ENCODE measurements around the gene TXN2.
"Not testable (repeated sequence)": the region's sequence is repeated elsewhere in the genome, so short reads cannot be mapped to it uniquely, and the experiment has no call there.

TXN2 gene

DNA sequence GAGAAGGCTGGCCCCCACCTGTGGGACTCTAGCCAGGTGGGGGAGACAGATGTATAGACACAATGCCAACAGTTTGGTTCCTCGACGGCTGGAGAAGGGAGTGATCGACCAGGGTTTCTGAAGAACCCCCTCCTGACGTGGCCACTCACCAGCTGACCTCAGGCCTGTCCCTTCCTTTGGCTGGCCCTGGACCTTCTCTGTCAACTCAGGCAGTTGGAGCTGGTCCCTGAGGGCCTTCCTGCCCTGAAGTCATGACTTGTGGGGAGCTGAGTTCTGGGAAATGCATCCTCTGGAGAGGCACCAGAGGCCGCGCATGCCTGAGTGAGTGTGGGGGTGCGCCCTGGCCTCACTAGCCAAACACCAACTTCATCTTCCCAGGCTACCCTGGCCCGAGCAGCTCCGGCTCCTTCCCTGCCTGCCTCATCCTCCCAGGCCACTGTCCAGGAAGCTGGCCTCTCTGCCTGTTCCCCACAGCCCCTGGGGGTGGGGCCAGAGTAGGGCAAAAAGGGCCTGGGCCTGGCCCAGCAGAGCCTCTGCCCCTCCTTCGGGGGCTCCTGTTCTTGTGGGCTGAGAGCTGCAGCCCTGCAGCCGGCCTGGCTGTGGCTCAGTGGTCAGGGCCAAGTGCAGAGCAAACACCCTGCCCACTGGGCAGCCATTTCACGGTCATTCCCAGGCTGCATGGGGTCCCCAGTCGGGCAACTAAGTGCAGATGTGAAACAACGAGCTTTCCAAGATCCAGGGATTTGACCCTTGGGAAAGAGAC is 23.6 kb downstream of the TXN2 start:
- in situ Hi-C loops (cut with HindIII; ENCODE audit: low sequenced_read_pairs) = no loop called here

DNA sequence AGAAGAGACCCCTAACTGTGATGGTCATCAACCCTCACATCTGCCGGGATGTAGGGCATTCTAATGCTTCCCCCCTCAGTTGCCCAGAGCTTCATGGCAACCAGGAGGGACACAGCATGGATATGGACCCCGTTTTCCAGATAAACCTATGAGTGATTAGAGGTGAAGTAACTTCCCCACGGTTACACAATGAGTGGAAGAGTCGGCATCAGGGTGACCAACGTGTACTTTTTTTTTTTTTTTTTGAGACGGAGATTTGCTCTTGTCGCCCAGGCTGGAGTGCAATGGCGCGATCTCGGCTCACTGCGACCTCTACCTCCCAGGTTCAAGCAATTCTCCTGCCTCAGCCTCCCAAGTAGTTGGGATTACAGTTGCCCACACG is 25.0 kb downstream of the TXN2 start:
- in situ Hi-C loops (cut with HindIII; ENCODE audit: low sequenced_read_pairs) = no loop called here

DNA sequence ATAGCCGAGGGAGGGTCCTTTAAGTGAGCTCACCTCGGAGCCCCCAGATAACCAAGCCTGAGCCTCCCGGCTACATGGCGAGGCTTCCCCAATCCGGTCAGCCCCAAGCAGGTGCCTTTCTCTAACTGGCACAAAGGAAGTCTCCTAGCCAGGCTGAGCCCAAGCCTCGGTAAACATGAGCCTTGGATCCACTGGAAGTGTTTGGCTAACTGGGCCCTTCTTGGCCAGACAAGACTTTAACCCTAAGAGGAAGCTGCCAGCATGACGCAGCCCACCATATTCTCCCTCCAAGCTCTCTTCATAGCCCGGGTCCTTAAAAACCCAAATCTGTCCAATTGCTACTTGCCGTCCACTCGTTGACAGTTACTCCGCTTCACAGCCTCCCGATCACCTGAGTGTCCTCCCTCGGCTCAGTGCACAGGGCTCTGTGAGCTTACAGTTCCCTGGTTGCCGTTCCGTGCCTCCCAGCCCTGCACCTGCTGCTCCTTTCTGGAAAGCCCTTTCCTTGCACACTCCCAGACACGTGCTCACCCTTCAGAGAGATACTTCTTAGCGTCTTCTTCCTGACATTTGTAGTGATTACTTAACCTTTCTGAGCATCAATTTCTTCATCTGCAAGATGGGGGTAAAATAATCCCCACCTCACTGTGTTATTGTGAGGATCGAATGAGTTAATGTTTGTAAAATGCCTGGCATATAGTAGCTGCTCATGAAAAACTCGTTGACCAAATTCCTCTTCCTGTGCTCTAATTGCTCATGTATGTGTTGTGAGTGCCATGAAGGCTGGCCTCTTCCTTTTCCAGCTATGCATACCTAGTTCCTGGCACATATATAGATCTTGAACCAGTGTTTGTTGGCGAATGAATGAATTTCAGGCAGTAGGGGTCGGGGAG is 25.6 kb downstream of the TXN2 start:
- in situ Hi-C loops (cut with HindIII; ENCODE audit: low sequenced_read_pairs) = no loop called here

DNA sequence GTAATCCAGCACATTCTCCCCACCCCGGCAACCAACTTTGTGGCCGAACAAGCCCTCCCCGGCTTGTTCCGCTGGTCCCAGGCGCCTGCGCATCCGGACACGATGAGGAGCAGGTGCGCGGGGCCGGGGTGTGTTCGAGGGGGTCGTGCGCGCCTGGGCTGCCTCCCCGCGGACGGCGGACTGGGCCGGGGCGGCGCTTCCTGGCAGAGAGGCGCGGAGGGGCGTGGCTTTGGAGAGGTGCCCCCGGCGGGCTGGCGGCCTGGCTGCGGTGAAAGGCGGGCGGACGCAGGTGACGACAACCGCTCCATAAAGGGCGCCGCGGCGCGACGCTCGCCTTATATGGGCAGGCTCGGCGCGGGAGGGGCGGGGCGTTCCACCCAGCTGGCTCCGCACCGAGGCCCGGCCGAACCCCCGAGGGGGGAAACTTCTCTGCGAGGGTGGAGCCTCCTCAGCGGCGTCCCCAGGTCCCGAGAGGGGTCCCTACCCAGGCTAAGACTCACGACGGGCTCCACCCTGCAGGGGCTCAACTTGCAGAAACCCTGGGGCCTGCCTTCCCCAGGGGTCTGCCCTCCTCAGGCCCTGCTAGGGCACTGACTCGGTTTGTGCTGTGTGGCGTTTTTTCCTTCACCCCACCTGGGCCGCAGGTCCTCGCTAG is 26.4 kb downstream of the TXN2 start:
- in situ Hi-C loops (cut with HindIII; ENCODE audit: low sequenced_read_pairs) = no loop called here

DNA sequence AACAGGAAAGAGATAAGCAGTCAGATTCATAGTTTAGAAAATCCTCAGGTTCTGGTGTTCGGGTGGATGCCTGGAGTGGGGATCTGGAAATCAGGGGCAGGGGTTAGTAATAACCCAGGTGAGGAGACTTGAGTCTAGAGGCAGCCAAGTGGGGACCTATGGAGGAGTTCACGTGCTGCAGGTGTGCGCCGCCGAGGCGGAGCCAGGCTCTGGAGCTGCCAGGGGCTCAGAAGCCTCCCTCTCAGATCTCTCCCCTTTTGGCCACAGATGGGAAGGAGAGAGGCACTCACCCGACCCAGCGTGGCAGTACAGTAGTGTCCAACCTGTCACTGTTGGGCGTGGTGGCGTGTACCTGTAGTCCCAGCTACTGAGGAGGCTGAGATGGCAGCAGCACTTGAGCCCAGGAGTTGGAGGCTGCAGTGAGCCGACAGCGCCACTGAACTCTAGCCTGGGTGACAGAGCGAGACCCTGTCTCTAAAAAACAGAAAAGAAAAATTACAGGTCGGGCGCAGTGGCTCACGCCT is 27.5 kb downstream of the TXN2 start:
- in situ Hi-C loops (cut with HindIII; ENCODE audit: low sequenced_read_pairs) = no loop called here

DNA sequence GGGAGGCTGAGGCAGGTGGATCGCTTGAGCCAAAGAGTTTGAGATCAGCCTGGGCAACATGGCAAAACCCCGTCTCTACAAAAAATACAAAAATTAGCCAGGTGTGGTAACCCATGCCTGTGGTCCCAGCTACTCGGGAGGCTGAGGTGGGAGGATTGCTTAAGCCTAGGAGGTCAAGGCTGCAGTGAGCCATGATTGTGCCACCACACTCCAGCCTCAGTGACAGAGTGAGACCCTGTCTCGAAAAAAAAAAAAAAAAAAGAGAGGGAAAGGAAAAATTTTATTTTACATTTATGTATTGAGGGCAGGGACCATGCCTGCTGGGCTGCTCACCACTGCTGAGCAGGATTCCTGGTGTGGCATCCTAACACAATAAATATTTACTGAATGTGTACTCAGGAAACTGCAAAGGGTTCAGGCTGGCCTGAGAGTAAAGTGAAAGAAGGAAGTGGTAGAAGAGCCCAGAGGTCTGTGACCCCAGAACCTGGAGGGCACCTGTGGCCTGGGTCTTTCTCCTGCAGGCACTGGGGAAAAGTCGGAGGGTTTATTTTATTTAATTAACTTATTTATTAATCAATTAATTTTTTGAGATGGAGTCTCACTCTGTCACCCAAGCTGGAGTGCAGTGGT is 28.3 kb downstream of the TXN2 start:
- in situ Hi-C loops (cut with HindIII; ENCODE audit: low sequenced_read_pairs) = not testable (repeated sequence)

DNA sequence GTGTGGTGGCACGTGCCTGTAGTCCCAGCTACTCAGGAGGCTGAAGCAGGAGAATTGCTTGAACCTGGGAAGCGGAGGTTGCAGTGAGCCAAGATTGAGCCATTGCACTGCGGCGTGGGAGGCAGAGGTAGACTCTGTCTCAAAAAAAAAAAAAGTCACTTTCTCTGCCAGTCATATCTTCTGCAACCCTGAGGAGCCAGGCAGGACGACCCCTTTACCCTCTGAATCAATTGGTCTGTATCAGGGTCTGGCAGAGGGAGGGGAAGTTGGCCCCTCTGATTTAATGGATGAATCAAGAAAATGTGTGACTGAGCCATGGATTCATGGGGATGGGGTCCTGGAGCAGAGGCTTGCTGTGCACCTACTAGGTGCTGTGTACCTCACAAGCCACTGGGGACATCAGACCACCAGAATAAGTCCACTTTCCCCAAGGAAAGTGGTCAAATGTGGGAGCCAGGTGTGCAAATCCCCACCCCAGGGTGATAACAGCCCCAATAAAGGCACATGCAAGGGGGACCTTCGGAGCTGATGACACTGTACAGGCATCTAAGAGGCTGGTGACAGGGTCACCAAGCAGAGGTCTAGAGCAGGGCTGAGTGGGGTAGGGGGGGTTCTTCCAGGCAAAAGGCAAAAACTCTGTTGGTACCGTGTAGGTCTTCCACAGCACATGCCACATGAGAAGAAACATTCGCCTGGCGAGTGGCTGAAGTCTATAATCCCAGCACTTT is 29.0 kb downstream of the TXN2 start:
- in situ Hi-C loops (cut with HindIII; ENCODE audit: low sequenced_read_pairs) = no loop called here

DNA sequence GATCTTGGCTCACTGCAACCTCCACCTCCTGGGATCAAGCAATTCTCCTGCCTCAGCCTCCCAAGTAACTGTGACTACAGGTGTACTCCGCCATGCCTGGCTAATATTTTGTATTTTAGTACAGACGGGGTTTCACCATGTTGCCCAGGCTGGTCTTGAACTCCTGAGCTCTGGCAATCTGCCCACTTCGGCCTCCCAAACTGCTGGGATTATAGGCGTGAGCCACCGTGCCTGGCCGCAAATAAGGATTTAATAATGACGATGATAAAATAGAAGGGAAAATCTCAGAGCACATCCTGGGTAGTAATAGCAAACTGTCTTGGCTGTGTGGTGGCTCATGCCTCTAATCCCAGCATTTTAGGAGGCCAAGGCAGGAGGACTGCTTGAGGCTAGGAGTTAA is 30.5 kb downstream of the TXN2 start:
- in situ Hi-C loops (cut with HindIII; ENCODE audit: low sequenced_read_pairs) = not testable (repeated sequence)

DNA sequence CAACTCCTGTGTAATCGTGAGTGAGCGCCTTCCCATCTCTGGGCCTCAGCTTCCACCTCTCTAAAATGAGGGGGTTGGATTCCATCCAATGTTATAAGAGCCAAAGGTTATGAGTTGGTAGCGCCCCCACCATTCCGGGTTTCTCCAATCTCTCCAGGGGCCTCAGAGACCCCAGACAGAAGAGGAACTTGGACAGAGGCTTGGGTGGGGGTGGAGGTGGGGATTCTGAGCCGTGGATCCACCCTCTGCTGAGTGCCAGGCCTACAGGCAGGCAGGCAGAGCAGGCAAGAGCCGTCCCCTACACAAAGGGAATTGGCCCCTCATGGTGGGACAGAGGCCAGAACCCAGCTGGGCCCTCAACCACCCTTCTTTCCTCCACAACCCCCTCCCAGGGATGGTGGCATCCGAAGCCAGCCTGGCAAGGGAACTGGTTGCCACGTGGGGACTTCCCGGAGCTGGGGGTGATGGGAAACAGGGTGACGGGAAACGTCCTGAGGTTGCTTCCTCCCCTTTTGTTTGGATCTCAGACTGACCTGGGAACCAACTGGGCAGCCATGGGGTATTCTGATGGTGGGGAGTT is 31.8 kb downstream of the TXN2 start:
- in situ Hi-C loops (cut with HindIII; ENCODE audit: low sequenced_read_pairs) = no loop called here

DNA sequence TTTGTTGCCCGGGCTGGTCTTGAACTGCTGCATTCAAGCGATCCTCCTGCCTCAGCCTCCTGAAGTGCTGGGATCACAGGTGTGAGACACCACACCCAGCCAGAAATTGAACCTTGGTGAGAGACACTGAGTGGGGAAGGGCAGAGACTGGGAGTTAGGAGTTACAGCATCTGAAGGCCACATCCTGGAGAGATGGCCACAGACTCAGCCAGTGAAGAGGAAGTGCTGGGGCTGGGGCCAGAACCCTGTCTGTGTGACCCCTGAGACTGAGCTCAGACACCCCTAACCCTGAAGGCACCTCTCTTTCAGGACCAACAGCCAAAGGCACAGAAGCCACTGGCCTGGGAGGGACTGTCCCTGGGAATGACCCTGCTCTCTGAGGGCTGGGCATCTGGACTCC is 33.8 kb downstream of the TXN2 start:
- in situ Hi-C loops (cut with HindIII; ENCODE audit: low sequenced_read_pairs) = no loop called here

DNA sequence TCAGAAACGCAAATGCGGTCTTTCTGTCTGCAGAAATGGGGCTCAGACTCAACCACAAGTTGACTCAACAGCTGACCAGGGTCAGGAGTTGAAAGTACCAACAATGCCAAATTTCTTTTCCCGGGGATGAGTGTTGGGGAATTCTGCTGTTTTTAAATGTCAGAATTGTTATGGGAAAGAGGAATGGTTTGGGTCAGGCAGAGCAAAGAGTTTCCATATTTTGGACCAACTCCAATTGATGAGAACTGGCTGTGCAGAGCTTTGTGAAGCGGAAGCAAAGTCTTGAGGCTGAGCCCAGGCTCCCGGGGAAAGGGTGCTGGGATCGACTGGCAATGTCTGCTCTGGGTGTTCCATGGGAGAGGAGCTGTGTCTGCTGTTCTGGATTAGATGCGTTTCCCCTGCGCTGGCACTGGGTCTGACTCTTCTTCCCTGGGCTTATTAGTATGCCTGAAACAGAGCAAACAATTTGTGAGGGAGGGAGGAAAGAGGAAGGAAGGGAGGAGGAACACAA is 36.2 kb downstream of the TXN2 start:
- in situ Hi-C loops (cut with HindIII; ENCODE audit: low sequenced_read_pairs) = no loop called here

DNA sequence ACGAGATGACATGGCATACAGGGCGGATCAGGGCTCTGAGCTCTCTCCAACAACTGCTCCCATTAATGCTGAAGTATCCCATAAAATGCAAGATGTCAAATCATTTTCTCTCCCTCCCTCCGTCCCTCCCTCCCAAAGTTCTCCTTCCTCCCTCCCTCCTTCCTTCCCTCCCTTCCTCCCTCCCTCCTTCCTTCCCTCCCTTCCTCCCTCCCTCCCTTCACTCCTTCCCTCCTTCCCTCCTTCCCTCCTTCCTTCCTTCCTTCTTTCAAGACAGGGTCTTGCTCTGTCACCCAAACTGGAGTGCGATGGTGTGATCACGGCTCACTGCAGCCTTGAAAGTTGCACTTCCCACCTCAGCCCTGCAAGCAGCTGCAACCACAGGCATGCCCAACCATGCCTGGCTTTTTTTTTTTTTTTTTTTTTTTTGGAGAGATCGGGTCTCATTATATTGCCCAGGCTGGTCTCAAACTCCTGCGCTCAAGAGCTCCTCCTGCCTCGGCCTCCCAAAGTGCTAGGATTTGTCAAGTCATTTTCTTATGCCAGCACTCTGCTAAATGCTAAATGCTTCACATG is 38.2 kb downstream of the TXN2 start:
- in situ Hi-C loops (cut with HindIII; ENCODE audit: low sequenced_read_pairs) = loop anchor here (5.0 kb wide), 2 partner anchors 76 to 101 kb away; no protein-coding TSS in a partner anchor

DNA sequence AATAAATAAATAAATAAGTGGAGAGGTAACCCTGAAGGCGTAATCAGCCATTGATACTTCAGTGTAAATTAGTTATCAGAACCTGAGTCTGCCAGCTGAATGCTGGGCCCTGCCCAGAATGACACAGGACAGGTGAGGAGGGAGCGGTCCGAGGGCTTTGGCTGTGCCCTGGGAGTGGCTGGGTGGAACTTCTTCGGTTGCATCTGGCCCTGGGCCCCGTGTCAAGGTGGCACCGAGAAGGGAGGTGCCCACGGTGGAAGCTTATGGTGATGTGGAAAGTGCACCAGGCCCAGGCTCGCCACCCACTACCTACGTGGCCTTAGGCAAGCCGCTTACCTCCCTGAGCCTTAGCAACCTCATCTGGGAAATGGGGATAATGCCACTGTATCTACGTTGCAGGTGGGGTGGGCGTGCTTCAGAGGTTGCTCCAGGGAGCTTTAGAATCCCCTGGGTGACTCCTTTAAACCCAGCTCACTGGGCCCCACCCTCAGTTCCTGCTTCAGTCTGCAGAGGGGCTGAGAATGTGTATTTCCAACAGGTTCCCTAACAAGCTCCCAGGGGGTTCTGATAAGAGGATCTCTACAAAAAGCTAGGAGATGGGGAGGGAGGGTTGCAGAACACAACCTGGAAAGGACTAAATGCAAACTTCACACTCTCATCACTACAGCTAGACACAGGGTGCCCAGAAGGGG is 38.8 kb downstream of the TXN2 start:
- in situ Hi-C loops (cut with HindIII; ENCODE audit: low sequenced_read_pairs) = loop anchor here (5.0 kb wide), 2 partner anchors 75 to 100 kb away; no protein-coding TSS in a partner anchor

DNA sequence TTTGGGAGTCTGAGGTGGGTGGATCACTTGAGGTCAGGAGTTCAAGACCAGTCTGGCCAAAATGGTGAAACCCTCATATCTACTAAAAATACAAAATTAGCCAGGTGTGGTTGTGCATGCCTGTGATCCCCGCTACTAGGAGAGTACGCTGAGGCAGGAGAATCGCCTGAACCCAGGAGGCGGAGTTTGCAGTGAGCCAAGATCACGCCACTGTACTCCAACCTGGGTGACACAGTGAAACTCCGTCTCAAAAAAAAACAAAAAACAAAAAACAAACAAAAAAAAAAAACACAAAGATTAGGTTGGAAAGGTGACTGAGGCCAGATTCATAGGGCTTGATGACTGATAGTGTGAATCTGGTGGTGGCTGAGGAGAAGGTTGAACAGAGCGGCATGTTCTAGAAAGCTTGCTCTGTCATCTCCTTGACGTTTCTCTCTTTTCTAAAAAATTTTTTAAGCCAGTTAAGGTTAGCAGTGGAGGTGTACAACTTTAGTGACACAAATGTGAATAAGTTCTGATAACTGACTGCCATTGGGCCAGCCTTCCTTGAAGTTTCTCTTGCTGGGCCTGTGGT is 40.9 kb downstream of the TXN2 start:
- in situ Hi-C loops (cut with HindIII; ENCODE audit: low sequenced_read_pairs) = loop anchor here (5.0 kb wide), 2 partner anchors 73 to 98 kb away; no protein-coding TSS in a partner anchor

DNA sequence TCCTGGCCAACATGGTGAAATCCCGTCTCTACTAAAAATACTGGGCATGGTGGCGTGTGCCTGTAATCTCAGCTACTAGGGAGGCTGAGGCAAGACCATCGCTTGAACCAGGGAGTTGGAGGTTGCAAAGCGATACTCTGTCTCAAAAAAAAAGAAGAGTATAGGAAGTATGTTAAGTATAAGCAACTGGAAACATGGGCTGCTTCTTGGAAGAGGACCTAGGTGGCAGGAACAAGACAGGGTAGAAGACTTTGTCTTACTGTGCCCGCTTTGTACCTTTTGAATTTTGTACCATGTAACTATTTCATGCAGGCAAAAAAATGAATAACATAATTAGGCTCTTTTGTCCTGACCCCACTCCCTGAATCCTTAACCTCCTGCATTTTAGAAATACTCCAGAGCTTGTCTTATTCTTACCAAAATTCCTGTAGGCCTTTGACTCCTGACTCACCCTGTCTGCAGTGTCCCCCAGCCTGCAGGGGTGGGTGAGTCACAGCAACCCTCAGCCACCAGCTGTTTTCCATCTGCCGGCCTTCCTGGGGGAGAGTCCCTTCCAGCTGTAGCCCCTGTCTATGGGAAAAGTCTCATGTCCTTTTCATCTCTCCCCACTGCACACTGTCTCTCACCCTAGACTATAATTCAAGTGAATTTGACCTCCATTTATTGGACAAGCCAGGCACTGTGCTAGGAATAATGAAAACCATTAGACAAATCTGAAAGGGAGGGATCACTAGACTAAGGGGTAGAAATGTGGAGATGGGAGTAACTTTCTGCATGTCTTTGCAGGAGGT is 41.8 kb downstream of the TXN2 start:
- in situ Hi-C loops (cut with HindIII; ENCODE audit: low sequenced_read_pairs) = loop anchor here (5.0 kb wide), 2 partner anchors 72 to 97 kb away; no protein-coding TSS in a partner anchor

DNA sequence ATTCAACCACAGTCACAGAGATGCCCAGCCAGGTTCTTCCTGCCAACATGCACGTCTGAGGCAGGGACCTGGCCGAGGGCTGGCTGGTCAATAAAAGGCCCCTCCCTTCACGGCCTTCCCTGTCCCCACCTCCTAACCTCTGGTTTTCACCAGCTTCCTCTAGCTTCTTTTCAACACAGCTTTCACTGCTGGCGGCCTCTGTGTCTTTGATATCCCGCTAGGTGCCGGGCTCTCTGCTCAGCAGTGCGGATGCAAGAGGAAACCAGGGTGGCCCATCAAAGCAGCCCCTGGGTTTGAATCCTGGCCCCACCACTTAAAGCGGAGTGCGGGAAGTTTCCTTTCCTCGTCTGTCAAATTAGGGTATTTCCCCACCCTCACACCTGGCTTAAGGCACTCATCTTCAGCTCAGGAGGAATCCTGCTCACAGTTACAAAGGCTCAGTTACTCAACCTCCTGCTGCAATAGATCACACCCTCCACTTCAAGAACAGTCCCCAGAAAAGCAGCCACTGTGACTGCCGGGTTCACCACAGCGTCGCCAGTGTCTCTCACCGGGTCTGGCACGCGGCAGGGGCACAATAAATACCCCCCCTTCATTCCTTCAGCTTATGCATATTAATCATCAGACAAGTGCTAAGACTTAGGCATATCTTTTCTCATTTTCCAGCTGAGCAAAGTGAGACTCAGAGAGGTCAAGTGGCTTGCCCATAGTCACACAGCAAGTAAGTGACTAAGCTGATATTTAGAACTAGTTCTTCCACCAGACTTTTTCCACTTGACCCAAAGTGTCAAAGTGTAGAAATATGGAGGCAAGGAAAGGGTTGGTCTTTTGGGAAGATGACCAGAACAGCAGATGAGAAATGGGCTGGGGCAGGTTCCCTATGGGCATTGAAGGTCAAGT is 45.7 kb downstream of the TXN2 start:
- in situ Hi-C loops (cut with HindIII; ENCODE audit: low sequenced_read_pairs) = no loop called here

Data from endothelial cell of hepatic sinusoid (primary cell).